SK-N-SH (cell line): Measurements from ENCODE around the gene C17orf50. TPM values are rescaled to one million over a fixed set of nuclear protein-coding genes. Genes with fewer than 3 reads are reported as not detected.

Experiments used
- CTCF ChIA-PET: fragments of 300-600, 350-600 bp; formaldehyde crosslinking; extraction: SDS; loops from one replicate; lab custom pipeline; 2021; lab: Yijun Ruan, JAX
- POLR2A ChIA-PET: fragments of 350-600 bp; sonication (Branson Sonifier 250); formaldehyde crosslinking; extraction: SDS; loops from one replicate; lab custom pipeline; 2020; ENCODE audit warnings: antibody characterized with exemption, inconsistent platforms; lab: Yijun Ruan, JAX
- DNase-seq: peaks from one replicate; pipeline ENCODE4 v3.0.0; 2012
- H2AFZ ChIP-seq: fragments of 200-600 bp; sonication (generic); 2 replicates; pipeline ENCODE4 v1.8.1; 2016; ENCODE audit warnings: antibody characterized with exemption, mild to moderate bottlenecking, low read depth
- H3F3A ChIP-seq: fragments of 200-600 bp; sonication (generic); replicated peaks from 2 replicates; pipeline ENCODE3; 2016; ENCODE audit warnings: antibody characterized with exemption, mild to moderate bottlenecking; ENCODE audit not compliant: insufficient read depth
- H3K27ac ChIP-seq, 2 experiments: fragments of 200-500 bp in 1 of 2; fragments of 200-600 bp in 1 of 2; sonication (Bioruptor generic) in 1 of 2; sonication (generic), shearing (Covaris generic) in 1 of 2; 2 replicates each; pipeline versions ENCODE4 v1.5.1 to v1.6.1; 2014 to 2016; ENCODE audit warnings: low read depth in 2 of 2, inconsistent platforms in 1 of 2, low read length in 1 of 2, mild to moderate bottlenecking in 1 of 2, mixed read lengths in 1 of 2
- H3K27me3 ChIP-seq: fragments of 200-600 bp; sonication (generic), shearing (Covaris generic); 2 replicates; pipeline ENCODE4 v1.6.1; 2016; ENCODE audit warnings: mixed run types; ENCODE audit not compliant: insufficient read depth
- H3K36me3 ChIP-seq, 2 experiments: fragments of 200-500 bp in 1 of 2; fragments of 200-600 bp in 1 of 2; sonication (Bioruptor generic) in 1 of 2; sonication (generic) in 1 of 2; replicated peaks in 1 of 2; 2 replicates each; pipeline versions ENCODE3 to v1.5.1; 2014 to 2016; ENCODE audit warnings: low read length in 1 of 2, mild to moderate bottlenecking in 1 of 2; ENCODE audit not compliant: insufficient read depth in 2 of 2, control insufficient read depth in 1 of 2
- H3K4me1 ChIP-seq, 2 experiments: fragments of 200-500 bp in 1 of 2; fragments of 200-600 bp in 1 of 2; sonication (Bioruptor generic) in 1 of 2; sonication (generic), shearing (Covaris generic) in 1 of 2; 2 replicates each; pipeline versions ENCODE4 v1.5.1 to v1.6.1; 2014 to 2016; ENCODE audit warnings: low read depth in 1 of 2, low read length in 1 of 2, mixed run types in 1 of 2; ENCODE audit not compliant: insufficient read depth in 2 of 2, control insufficient read depth in 1 of 2
- H3K4me2 ChIP-seq: fragments of 200-600 bp; sonication (generic), shearing (Covaris generic); 2 replicates; pipeline ENCODE4 v1.6.1; 2017; ENCODE audit warnings: mixed run types
- H3K4me3 ChIP-seq, 2 experiments: fragments of 200-500 bp in 1 of 2; fragments of 200-600 bp in 1 of 2; sonication (Bioruptor generic) in 1 of 2; sonication (generic), shearing (Covaris generic) in 1 of 2; 2 replicates each; pipeline versions ENCODE4 v1.5.1 to v1.8.1; 2014 to 2016; ENCODE audit warnings: low read depth in 2 of 2, inconsistent platforms in 1 of 2, low read length in 1 of 2, mild to moderate bottlenecking in 1 of 2, mixed read lengths in 1 of 2, moderate library complexity in 1 of 2
- H3K79me2 ChIP-seq: fragments of 200-600 bp; sonication (generic); 2 replicates; pipeline ENCODE4 v1.8.1; 2017; ENCODE audit warnings: mild to moderate bottlenecking; ENCODE audit not compliant: insufficient read depth
- H3K9ac ChIP-seq: fragments of 200-600 bp; sonication (generic); 2 replicates; pipeline ENCODE4 v1.6.1; 2017; ENCODE audit warnings: mixed run types
- H3K9me2 ChIP-seq: fragments of 200-600 bp; sonication (generic); 2 replicates; pipeline ENCODE4 v1.6.1; 2017; ENCODE audit warnings: mixed run types
- H3K9me3 ChIP-seq: fragments of 200-600 bp; sonication (generic); 2 replicates; pipeline ENCODE4 v1.6.1; 2017; ENCODE audit warnings: mixed run types, mild to moderate bottlenecking, moderate library complexity
- H4K20me1 ChIP-seq: fragments of 200-600 bp; sonication (generic); 2 replicates; pipeline ENCODE4 v1.6.1; 2017; ENCODE audit warnings: mild to moderate bottlenecking, mixed run types; ENCODE audit not compliant: insufficient read depth
- CTCF ChIP-seq: fragments of 200-600 bp; sonication (generic); IDR thresholded peaks from 2 replicates; pipeline ENCODE4 v1.6.1; 2017; ENCODE audit warnings: antibody characterized with exemption, mild to moderate bottlenecking, moderate library complexity
- ELF1 ChIP-seq: IDR thresholded peaks from 2 replicates; pipeline ENCODE4 v1.4.0; 2012
- EP300 ChIP-seq, 2 experiments: IDR thresholded peaks; 2 replicates each; pipeline versions ENCODE4 v1.4.0 to v1.6.1; 2012; ENCODE audit warnings: borderline replicate concordance in 1 of 2, low read depth in 1 of 2, low read length in 1 of 2
- FOSL2 ChIP-seq: IDR thresholded peaks from 2 replicates; pipeline ENCODE4 v1.4.0; 2012; ENCODE audit warnings: low read depth, mild to moderate bottlenecking, moderate library complexity, borderline replicate concordance
- FOXJ3 ChIP-seq: sonication (generic); formaldehyde crosslinking; IDR thresholded peaks from 2 replicates; pipeline ENCODE4 v1.5.1; 2020; ENCODE audit warnings: mild to moderate bottlenecking, missing genetic modification reagents
- GATA2 ChIP-seq: sonication (generic); formaldehyde crosslinking; IDR thresholded peaks from 2 replicates; pipeline ENCODE4 v1.5.0; 2020; ENCODE audit warnings: mild to moderate bottlenecking, missing genetic modification reagents
- JUND ChIP-seq: IDR thresholded peaks from 2 replicates; pipeline ENCODE4 v1.4.0; 2012
- MXI1 ChIP-seq: IDR thresholded peaks from 2 replicates; pipeline ENCODE4 v1.6.1; 2012; ENCODE audit warnings: mild to moderate bottlenecking, low read depth, low read length, improper control_type of control experiment
- NFIC ChIP-seq: IDR thresholded peaks from 2 replicates; pipeline ENCODE4 v1.4.0; 2012; ENCODE audit warnings: borderline replicate concordance
- NRF1 ChIP-seq: IDR thresholded peaks from 2 replicates; pipeline ENCODE4 v1.6.1; 2012; ENCODE audit warnings: low read depth, mild to moderate bottlenecking, low read length
- RAD21 ChIP-seq: IDR thresholded peaks from 2 replicates; pipeline ENCODE4 v1.6.1; 2012; ENCODE audit warnings: mild to moderate bottlenecking, low read length
- RFX5 ChIP-seq: IDR thresholded peaks from 2 replicates; pipeline ENCODE4 v1.6.1; 2012; ENCODE audit warnings: mild to moderate bottlenecking, improper control_type of control experiment, low read length
- SIN3A ChIP-seq: IDR thresholded peaks from 2 replicates; pipeline ENCODE4 v1.6.1; 2012; ENCODE audit warnings: low read depth, mild to moderate bottlenecking, low read length, moderate library complexity, borderline replicate concordance
- TEAD4 ChIP-seq: IDR thresholded peaks from 2 replicates; pipeline ENCODE4 v1.4.0; 2012; ENCODE audit warnings: mild to moderate bottlenecking, borderline replicate concordance; ENCODE audit not compliant: insufficient read depth
- USF2 ChIP-seq: fragments of 150-350 bp; IDR thresholded peaks from 2 replicates; pipeline ENCODE4 v1.6.1; 2017; ENCODE audit warnings: antibody characterized with exemption, low read length, low read depth, borderline replicate concordance
- ZBTB33 ChIP-seq: IDR thresholded peaks from 2 replicates; pipeline ENCODE4 v1.4.0; 2012; ENCODE audit warnings: low read depth, borderline replicate concordance
- WGBS: methylation state at CpG from one replicate; pipeline ENCODE4 v1.1.6; 2017; ENCODE audit warnings: low lambda C conversion rate; 5-methylcytosine and 5-hydroxymethylcytosine counted together
- polyA plus RNA-seq, 3 experiments: library from polyadenylated mRNA; depleted of rRNA; stranded (reverse); fragments of >200 nt; gene quantifications; 2 replicates each; pipeline ENCODE4 v1.2.3, GENCODE V29; 2012
- TF ChIP-seq, protein P1 (sequence below): IDR thresholded peaks from 2 replicates; pipeline ENCODE4 v1.4.0; 2012; ENCODE audit warnings: low read depth
- TF ChIP-seq, protein P2 (sequence below): IDR thresholded peaks from 2 replicates; pipeline ENCODE4; 2012

Gene C17orf50
- polyA plus RNA-seq, 1 of the 3 experiments (the other 2 are of a cell fraction): 0.05 TPM

GRCh38 chr17:35738519-35739133 lies 22.1 kb upstream of the C17orf50 start:
- Histone ChIP-seq H3K79me2 (no peaks in the 10 kb centered on the region), H3K4me3 (no peak overlapping the region), H3K4me2 (no peak overlapping the region), H3K9me3 (no peaks in the 10 kb centered on the region), H3K27ac (no peak overlapping the region), H3K9me2 (no peaks in the 10 kb centered on the region), H3K27me3 (no peaks in the 10 kb centered on the region), H3F3A (no peaks in the 10 kb centered on the region), H4K20me1 (no peaks in the 10 kb centered on the region), H2AFZ (no peak overlapping the region), H3K36me3 (no peaks in the 10 kb centered on the region), H3K9ac (no peak overlapping the region), H3K4me1 (no peaks in the 10 kb centered on the region; a peak in 1 of 4 replicates)
- DNase-seq: no peak
- no peak for TF ChIP-seq GATA2 (CRISPR knock-in tag)
- TF ChIP-seq RFX5: no peak
- TF ChIP-seq ELF1: no peak
- TF ChIP-seq NRF1: no peak
- no peak for TF ChIP-seq ZBTB33
- no peak for TF ChIP-seq NFIC
- TF ChIP-seq SIN3A: no peak
- TF ChIP-seq FOSL2: no peak
- TF ChIP-seq RAD21: no peak
- TF ChIP-seq TEAD4: no peak
- no peak for TF ChIP-seq JUND
- TF ChIP-seq, protein P1, sequence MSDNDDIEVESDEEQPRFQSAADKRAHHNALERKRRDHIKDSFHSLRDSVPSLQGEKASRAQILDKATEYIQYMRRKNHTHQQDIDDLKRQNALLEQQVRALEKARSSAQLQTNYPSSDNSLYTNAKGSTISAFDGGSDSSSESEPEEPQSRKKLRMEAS: no peak
- TF ChIP-seq FOXJ3: no peak
- no peak for TF ChIP-seq MXI1
- no peak for TF ChIP-seq EP300 (IDR thresholded peaks at IDR 0.05; ENCODE audit: borderline replicate concordance in 1 of 2, low read depth in 1 of 2, low read length in 1 of 2)
- no peak for TF ChIP-seq USF2
- TF ChIP-seq CTCF: no peak
- TF ChIP-seq, protein P2, sequence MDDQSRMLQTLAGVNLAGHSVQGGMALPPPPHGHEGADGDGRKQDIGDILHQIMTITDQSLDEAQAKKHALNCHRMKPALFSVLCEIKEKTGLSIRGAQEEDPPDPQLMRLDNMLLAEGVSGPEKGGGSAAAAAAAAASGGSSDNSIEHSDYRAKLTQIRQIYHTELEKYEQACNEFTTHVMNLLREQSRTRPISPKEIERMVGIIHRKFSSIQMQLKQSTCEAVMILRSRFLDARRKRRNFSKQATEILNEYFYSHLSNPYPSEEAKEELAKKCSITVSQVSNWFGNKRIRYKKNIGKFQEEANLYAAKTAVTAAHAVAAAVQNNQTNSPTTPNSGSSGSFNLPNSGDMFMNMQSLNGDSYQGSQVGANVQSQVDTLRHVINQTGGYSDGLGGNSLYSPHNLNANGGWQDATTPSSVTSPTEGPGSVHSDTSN: no peak
- POLR2A ChIA-PET: no interaction called here
- WGBS: 88% methylated on average over 5 of the region's 5 CpGs
- CTCF ChIA-PET: interaction anchor here (0.7 to 2.5 kb wide), 4 partner anchors 9 to 67 kb away, joined by 3 to 9 read pairs (median 5); no protein-coding TSS in a partner anchor
